ENCODE measurements around the gene TGFBR3. TPM values are rescaled to one million over a fixed set of nuclear protein-coding genes. Genes with fewer than 3 reads are reported as not detected.
A peak's percentile ranks its signal among the peaks of the same experiment; 100 is the strongest.

The TGFBR3 gene
- total and polyA plus RNA-seq, 2 of the 13 experiments (the other 11 are each of a cell fraction or from before 2014, with no cell fraction given) = 76.5 to 195 TPM

GRCh38 chr1:91835087-91835521 lies 50.8 kb downstream of the TGFBR3 start (continued):
- TF ChIP-seq USF2 (IDR thresholded peaks at IDR 0.05; ENCODE audit: low read depth, low read length) (no peak), USF2 (CRISPR knock-in tag; IDR thresholded peaks at IDR 0.05; ENCODE audit: borderline replicate concordance) (no peak), MTA3 (CRISPR knock-in tag; IDR thresholded peaks at IDR 0.05) (no peak), NR2F6 (IDR thresholded peaks at IDR 0.05) (no peak), NR2F6 (CRISPR knock-in tag; IDR thresholded peaks at IDR 0.05) (no peak), HOXA9 (CRISPR knock-in tag; IDR thresholded peaks at IDR 0.05; ENCODE audit: borderline replicate concordance) (no peak), PAWR (CRISPR knock-in tag; IDR thresholded peaks at IDR 0.05; ENCODE audit: borderline replicate concordance) (no peak), SOX13 (IDR thresholded peaks at IDR 0.05) (no peak), SOX13 (CRISPR knock-in tag; conservative IDR thresholded peaks at IDR 0.05 in 1 of 2, IDR thresholded peaks at IDR 0.05 in 1 of 2) (no peak), MXD1 (CRISPR knock-in tag; IDR thresholded peaks at IDR 0.05) (no peak), RBAK (CRISPR knock-in tag; IDR thresholded peaks at IDR 0.05) (no peak), ZNF446 (CRISPR knock-in tag; IDR thresholded peaks at IDR 0.05) (no peak), CCDC6 (CRISPR knock-in tag; IDR thresholded peaks at IDR 0.05) (no peak), SOX5 (CRISPR knock-in tag; IDR thresholded peaks at IDR 0.05; ENCODE audit: borderline replicate concordance) (no peak), PITX1 (CRISPR knock-in tag; IDR thresholded peaks at IDR 0.05) (no peak), GATA4 (IDR thresholded peaks at IDR 0.05; ENCODE audit: borderline replicate concordance, low read depth) (no peak), ZNF776 (CRISPR knock-in tag; IDR thresholded peaks at IDR 0.05) (no peak), ZNF367 (CRISPR knock-in tag; IDR thresholded peaks at IDR 0.05; ENCODE audit: borderline replicate concordance) (no peak), ZNF160 (CRISPR knock-in tag; IDR thresholded peaks at IDR 0.05) (no peak), SALL1 (CRISPR knock-in tag; IDR thresholded peaks at IDR 0.05) (0 out of 2 replicates have a peak, but pooled peaks have one; percentile 7), ZNF530 (CRISPR knock-in tag; IDR thresholded peaks at IDR 0.05; ENCODE audit: low read depth) (no peak), PHF8 (CRISPR knock-in tag; IDR thresholded peaks at IDR 0.05) (no peak), KLF6 (CRISPR knock-in tag; IDR thresholded peaks at IDR 0.05) (no peak), NKX3-1 (CRISPR knock-in tag; IDR thresholded peaks at IDR 0.05) (no peak), TFDP1 (CRISPR knock-in tag; IDR thresholded peaks at IDR 0.05; ENCODE audit: borderline replicate concordance) (no peak), ZNF350 (CRISPR knock-in tag; IDR thresholded peaks at IDR 0.05; ENCODE audit: borderline replicate concordance, low read depth) (no peak), THAP9 (CRISPR knock-in tag; IDR thresholded peaks at IDR 0.05; ENCODE audit: borderline replicate concordance) (no peak), ZNF441 (CRISPR knock-in tag; IDR thresholded peaks at IDR 0.05; ENCODE audit: borderline replicate concordance) (no peak)
